Neural progenitor cell (in vitro differentiated cells): Measurements from ENCODE around the gene C17orf113.

ENCODE experiments used
- EZH2 ChIP-seq: fragments of 200-600 bp; sonication (generic); IDR thresholded peaks from 2 replicates; pipeline ENCODE4 v1.6.1; 2017; ENCODE audit warnings: antibody characterized with exemption, mild to moderate bottlenecking, moderate library complexity
- TF ChIP-seq, protein P1 (sequence below): fragments of 200-600 bp; sonication (generic); IDR thresholded peaks from 2 replicates; pipeline ENCODE4 v1.5.1; 2017; ENCODE audit warnings: antibody characterized with exemption, mild to moderate bottlenecking

GRCh38 chr17:42079541-42079940 is 29.1 kb upstream of the C17orf113 start:
- TF ChIP-seq EZH2, result no peak
- TF ChIP-seq, protein P1, sequence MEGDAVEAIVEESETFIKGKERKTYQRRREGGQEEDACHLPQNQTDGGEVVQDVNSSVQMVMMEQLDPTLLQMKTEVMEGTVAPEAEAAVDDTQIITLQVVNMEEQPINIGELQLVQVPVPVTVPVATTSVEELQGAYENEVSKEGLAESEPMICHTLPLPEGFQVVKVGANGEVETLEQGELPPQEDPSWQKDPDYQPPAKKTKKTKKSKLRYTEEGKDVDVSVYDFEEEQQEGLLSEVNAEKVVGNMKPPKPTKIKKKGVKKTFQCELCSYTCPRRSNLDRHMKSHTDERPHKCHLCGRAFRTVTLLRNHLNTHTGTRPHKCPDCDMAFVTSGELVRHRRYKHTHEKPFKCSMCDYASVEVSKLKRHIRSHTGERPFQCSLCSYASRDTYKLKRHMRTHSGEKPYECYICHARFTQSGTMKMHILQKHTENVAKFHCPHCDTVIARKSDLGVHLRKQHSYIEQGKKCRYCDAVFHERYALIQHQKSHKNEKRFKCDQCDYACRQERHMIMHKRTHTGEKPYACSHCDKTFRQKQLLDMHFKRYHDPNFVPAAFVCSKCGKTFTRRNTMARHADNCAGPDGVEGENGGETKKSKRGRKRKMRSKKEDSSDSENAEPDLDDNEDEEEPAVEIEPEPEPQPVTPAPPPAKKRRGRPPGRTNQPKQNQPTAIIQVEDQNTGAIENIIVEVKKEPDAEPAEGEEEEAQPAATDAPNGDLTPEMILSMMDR, result no peak
